NCI-H774 (cell line): ENCODE measurements around the gene SLA2.
A peak's percentile ranks its signal among the peaks of the same experiment; 100 is the strongest.
"Not testable (repeated sequence)": the region's sequence is repeated elsewhere in the genome, so short reads cannot be mapped to it uniquely, and the experiment has no call there.

Source experiments
- DNase-seq: peaks from one replicate; lab custom pipeline; 2025; lab: John Stamatoyannopoulos, UW

SLA2 gene

DNA sequence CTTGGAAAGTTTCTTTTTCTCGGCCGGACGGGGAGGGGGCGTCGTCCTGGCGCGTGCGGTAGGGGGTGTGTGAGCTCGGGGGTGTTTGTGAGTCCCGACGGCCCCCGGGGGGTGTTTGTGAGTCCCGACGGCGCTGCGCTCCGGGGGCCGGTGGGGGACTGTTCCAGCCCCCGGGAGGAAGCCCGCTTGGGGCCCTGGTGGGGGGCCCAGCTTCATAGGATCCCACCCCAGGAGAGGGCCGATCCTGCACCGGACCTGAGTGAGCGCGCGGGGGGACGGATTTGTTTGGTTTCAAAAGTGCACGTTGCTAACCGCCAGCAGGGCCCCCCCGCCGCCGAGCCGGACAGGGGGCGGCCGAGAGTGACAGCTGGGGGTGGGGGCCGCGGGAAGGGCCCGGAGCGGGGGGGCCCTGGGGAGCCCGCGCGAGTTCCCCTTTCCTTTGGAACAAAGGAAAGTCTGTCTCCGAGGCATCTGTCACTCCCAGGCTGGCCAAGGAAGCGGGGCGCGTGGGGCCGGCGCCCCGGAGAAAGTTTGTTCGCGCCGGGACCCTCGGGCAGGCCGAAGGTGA, 72.1 kb downstream of the SLA2 start:
- no peak for DNase-seq

DNA sequence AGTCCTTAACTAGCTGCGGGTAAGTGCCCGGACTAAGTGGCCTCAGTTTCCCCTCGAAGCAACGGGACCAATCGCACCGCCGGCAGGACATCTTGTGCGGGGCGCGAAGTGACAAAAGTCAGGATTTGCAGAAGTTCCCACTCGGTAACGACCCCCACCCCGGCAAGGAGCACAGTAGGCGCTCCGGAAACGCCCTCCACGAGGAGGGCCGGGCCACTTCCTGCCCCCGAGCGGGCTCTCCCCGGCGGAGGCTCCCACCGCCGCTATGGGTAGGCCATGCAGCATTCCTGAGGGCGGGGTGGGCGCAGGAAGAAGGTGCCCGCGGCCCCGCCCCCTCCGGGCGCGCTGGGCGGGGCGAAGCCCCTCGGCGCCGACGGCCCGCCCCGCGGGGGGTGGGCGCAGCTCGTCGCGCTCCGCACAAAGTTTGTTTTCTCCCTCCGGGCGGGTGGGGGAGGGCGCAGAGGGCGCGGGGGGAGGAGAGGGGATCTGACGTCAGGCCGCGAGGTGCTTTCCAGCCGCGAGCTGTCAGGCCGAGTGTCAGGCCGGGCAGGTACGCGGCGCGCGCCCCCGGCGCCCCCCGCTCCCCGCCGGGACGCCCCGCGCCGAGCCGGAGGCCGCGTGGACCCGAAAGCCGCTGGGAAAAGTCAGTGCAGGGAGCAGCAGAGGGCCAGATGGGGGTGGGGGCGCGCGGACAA, 72.7 kb downstream of the SLA2 start, which contains the start of gene TGIF2:
Gene TGIF2 (plus strand): TSS at position 495 of the 695 bp plus-strand sequence. CDS start 5,178 bp downstream, outside the sequence.
- DNase-seq: peak; percentile 31

GRCh38 chr20:36572701-36573102, 73.3 kb downstream of the SLA2 start:
- DNase-seq: no peak

DNA sequence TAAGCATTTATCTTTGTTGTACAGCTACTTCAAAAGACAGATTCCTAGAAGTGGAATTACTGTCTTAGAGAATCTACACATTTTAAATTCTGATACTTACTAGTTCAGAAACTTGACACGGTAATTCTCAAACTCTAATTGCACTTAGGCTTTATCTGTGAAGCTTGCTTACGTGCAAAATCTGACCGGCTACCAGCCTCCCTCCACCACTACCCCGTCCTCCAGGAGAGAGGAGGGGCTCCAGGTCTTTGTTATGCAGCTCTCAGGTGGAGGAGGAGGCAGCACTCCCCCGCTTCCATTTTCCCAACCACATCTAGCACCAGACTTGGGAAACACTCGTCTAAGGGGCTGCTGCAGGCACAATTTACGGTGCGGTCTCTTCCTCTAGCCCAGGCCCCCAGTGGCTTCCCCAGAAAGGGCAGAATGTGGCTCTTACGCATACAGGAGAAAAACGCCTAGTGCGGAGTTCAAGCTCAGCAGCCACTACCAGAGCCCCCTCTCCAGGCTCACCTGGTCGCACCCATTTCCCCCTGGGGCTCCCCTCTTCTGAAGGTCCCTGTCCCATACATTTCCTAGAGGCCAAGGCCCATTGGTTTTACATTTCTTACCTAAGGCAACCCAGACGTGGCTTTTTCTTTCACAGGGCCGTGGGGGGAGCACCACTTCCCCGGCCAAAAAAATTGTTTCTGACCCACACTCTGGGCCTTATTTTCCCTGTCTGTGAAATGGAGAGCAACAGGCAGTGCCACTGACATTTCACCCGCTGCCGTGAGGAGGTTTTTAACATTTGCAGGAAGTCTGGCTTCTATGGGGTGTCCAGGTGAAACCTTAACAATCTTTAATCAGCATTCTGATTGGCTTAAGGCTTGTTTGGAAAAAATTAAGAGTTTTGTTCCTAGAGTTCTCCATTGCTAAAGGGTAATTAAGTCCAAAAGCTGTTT, 74.2 kb downstream of the SLA2 start:
- no peak for DNase-seq

GRCh38 chr20:36569847-36570429, 76.1 kb downstream of the SLA2 start:
- no peak for DNase-seq

DNA sequence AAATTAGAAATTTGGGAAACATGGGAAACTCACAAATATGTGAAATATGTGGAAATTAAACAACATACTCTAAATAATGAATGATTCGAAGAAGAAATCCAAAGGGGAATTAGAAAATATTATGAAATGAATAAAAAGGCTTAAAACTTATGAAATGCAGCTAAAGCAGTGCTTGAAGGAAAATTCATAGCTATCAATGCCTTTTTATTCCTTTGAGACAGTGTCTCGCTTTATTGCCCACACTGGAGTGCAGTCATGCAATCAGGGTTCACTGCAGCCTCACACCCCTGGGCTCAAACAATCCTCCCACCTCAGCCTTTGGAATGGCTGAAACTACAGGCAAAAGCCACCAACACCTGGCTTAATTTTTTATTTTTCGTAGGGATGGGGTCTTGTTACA, 80.5 kb downstream of the SLA2 start:
- DNase-seq: no peak

DNA sequence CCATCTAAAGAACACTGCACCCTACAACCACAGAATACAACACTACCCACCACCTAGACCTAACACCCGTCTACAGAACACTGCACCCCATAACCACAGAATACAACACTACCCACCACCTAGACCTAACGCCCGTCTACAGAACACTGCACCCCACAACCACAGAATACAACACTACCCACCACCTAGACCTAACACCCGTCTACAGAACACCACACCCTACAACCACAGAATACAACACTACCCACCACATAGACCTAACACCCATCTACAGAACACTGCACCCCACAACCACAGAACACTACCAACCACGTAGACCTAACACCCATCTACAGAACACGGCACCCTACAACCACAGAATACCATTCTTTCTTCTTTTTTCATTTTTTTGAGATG, 81.3 kb downstream of the SLA2 start:
- DNase-seq: not testable (repeated sequence)

- not testable (repeated sequence) for DNase-seq
Measured at GRCh38 chr20:36564078-36564725, 81.8 kb downstream of the SLA2 start.

- no peak for DNase-seq
Measured at GRCh38 chr20:36563374-36563773, 82.6 kb downstream of the SLA2 start.

GRCh38 chr20:36562724-36563123, 83.3 kb downstream of the SLA2 start:
- DNase-seq: no peak
